ENCODE data around the gene MROH7.

Gene MROH7

GRCh38 chr1:54640863-54641836 lies at the start of gene MROH7:
Gene MROH7 (plus strand): TSS chr1:54641786. CDS start chr1:54652927, 11,141 bp downstream.
- ChIA-PET CTCF (no interaction called here), POLR2A (no interaction called here)
- Histone ChIP-seq H3K9me3 (ENCODE audit: control insufficient read depth, insufficient read depth, low read depth, low read length) (no peaks in the 10 kb centered on the region), H3K36me3 (ENCODE audit: control insufficient read depth in 2 of 2, insufficient read depth in 1 of 2, low read length in 2 of 2) (no peaks in the 10 kb centered on the region), H3K27ac (ENCODE audit: extremely low read depth, low read depth, low read length) (no peak within 1 kb of the TSS), H3K4me3 (ENCODE audit: low read depth, low read length) (no peak within 1 kb of the TSS), H3K4me1 (ENCODE audit: control insufficient read depth, insufficient read depth, low read length) (no peaks in the 10 kb centered on the region)
- TF ChIP-seq ZSCAN5A (tag by site-specific recombination; IDR thresholded peaks at IDR 0.05), result no peak

GRCh38 chr1:54593571-54594160 lies 47.9 kb upstream of the MROH7 start:
- Histone ChIP-seq H3K4me3 (ENCODE audit: low read depth, low read length) (no peak overlapping the region), H3K36me3 (ENCODE audit: control insufficient read depth in 2 of 2, insufficient read depth in 1 of 2, low read length in 2 of 2) (no peaks in the 10 kb centered on the region), H3K4me1 (ENCODE audit: control insufficient read depth, insufficient read depth, low read length) (no peaks in the 10 kb centered on the region), H3K27ac (ENCODE audit: extremely low read depth, low read depth, low read length) (no peak overlapping the region), H3K9me3 (ENCODE audit: control insufficient read depth, insufficient read depth, low read depth, low read length) (no peaks in the 10 kb centered on the region)
- TF ChIP-seq PRDM1 (tag by site-specific recombination; IDR thresholded peaks at IDR 0.05), result no peak
- TF ChIP-seq ZNF549 (tag by site-specific recombination; IDR thresholded peaks at IDR 0.05), result no peak
- TF ChIP-seq ZBTB20 (tag by site-specific recombination; IDR thresholded peaks at IDR 0.05), result no peak
- TF ChIP-seq ZNF664 (tag by site-specific recombination; IDR thresholded peaks at IDR 0.05), result no peak
- ChIA-PET CTCF (no interaction called here), POLR2A (no interaction called here)

- Histone ChIP-seq H3K4me1 (ENCODE audit: control insufficient read depth, insufficient read depth, low read length) (no peaks in the 10 kb centered on the region), H3K36me3 (ENCODE audit: control insufficient read depth in 2 of 2, insufficient read depth in 1 of 2, low read length in 2 of 2) (no peaks in the 10 kb centered on the region), H3K9me3 (ENCODE audit: control insufficient read depth, insufficient read depth, low read depth, low read length) (no peaks in the 10 kb centered on the region), H3K27ac (ENCODE audit: extremely low read depth, low read depth, low read length) (no peak overlapping the region), H3K4me3 (ENCODE audit: low read depth, low read length) (no peak overlapping the region)
- ChIA-PET CTCF (interaction anchor here (0.6 kb wide), 1 partner anchor 344 kb away, joined by 3 read pairs; no protein-coding TSS in a partner anchor), POLR2A (no interaction called here)
- TF ChIP-seq ZNF394 (tag by site-specific recombination; IDR thresholded peaks at IDR 0.05; ENCODE audit: borderline replicate concordance) (no peak), RBAK (tag by site-specific recombination; IDR thresholded peaks at IDR 0.05) (no peak), ZNF175 (tag by site-specific recombination; IDR thresholded peaks at IDR 0.05) (no peak), ZNF341 (tag by site-specific recombination; IDR thresholded peaks at IDR 0.05; ENCODE audit: low read depth) (no peak), REPIN1 (tag by site-specific recombination; IDR thresholded peaks at IDR 0.05; ENCODE audit: low read depth) (no peak), PRDM2 (tag by site-specific recombination; IDR thresholded peaks at IDR 0.05; ENCODE audit: borderline replicate concordance) (no peak), ZNF518A (tag by site-specific recombination; conservative IDR thresholded peaks at IDR 0.05; ENCODE audit: low read depth) (no peak), ZNF311 (tag by site-specific recombination; IDR thresholded peaks at IDR 0.05; ENCODE audit: borderline replicate concordance) (no peak), ZNF416 (tag by site-specific recombination; IDR thresholded peaks at IDR 0.05) (no peak), ZSCAN5A (tag by site-specific recombination; IDR thresholded peaks at IDR 0.05) (no peak), ZNF544 (tag by site-specific recombination; IDR thresholded peaks at IDR 0.05) (no peak)
Measured at GRCh38 chr1:54594463-54594862, 47.1 kb upstream of the MROH7 start.
